T47D (cell line): ENCODE data around the gene BEST1.

Experiments used
- DNase-seq, 2 experiments: peaks; one replicate each; pipeline versions ENCODE4 v3.0.0 to v3.0.0-alpha.2; 2011 to 2012; ENCODE audit warnings: low read depth in 1 of 2, low spot score in 1 of 2
- JUND ChIP-seq: IDR thresholded peaks from 2 replicates; pipeline ENCODE4 v1.6.1; 2012; ENCODE audit warnings: low read depth
- in situ Hi-C: cut with HindIII; loops from 2 replicates; pipeline ENCODE4 v1.10.0; 2016; ENCODE audit warnings: low sequenced_read_pairs, low pct_unique_long_range_greater_than_20kb

BEST1 gene

GRCh38 chr11:61972672-61973475, 22.7 kb downstream of the BEST1 start:
- in situ Hi-C loops: no loop called here
- peak; percentile 37 for TF ChIP-seq JUND
- peak in 1 of 2 experiments; percentile 75 for DNase-seq

GRCh38 chr11:61973476-61974162, 23.5 kb downstream of the BEST1 start:
- no peak for TF ChIP-seq JUND
- DNase-seq: no peak
- in situ Hi-C loops: no loop called here

GRCh38 chr11:61974766-61975631, 24.8 kb downstream of the BEST1 start:
- DNase-seq: no peak
- no peak for TF ChIP-seq JUND
- in situ Hi-C loops: no loop called here

GRCh38 chr11:61975638-61976419, 25.7 kb downstream of the BEST1 start:
- DNase-seq: no peak
- in situ Hi-C loops: no loop called here
- no peak for TF ChIP-seq JUND

- no peak for TF ChIP-seq JUND
- DNase-seq: no peak
- in situ Hi-C loops: no loop called here
Observed at GRCh38 chr11:61976420-61976800, 26.3 kb downstream of the BEST1 start.

GRCh38 chr11:61976813-61977475, 26.8 kb downstream of the BEST1 start:
- DNase-seq: no peak
- no peak for TF ChIP-seq JUND
- in situ Hi-C loops: no loop called here

- TF ChIP-seq JUND: no peak
- DNase-seq: no peak
- in situ Hi-C loops: no loop called here
Observed at GRCh38 chr11:61978703-61979661, 28.8 kb downstream of the BEST1 start.

GRCh38 chr11:61980783-61981541, 30.8 kb downstream of the BEST1 start:
- TF ChIP-seq JUND: no peak
- peak in 1 of 2 experiments; percentile 55 for DNase-seq
- in situ Hi-C loops: no loop called here

GRCh38 chr11:61983419-61983818, 33.3 kb downstream of the BEST1 start:
- in situ Hi-C loops: no loop called here
- no peak for TF ChIP-seq JUND
- DNase-seq: no peak

GRCh38 chr11:61985869-61986268, 35.7 kb downstream of the BEST1 start:
- in situ Hi-C loops: no loop called here
- no peak for TF ChIP-seq JUND
- peak in 1 of 2 experiments; percentile 62 for DNase-seq
